SK-N-SH treated with all-trans-retinoic acid at 6 μM for 48 hours (cell line): ENCODE measurements around the gene LRBA.

Source experiments
- ATAC-seq: fragments of 200-7000 bp; cut with Tn5 transposase; 3 replicates; pipeline ENCODE4 v1.9.1; 2020; ENCODE audit warnings: mild to moderate bottlenecking, moderate library complexity
- ARNTL ChIP-seq: fragments of 450-650 bp; formaldehyde crosslinking; IDR thresholded peaks from 2 replicates; pipeline ENCODE4 v1.5.0; 2020; ENCODE audit warnings: low read depth, mild to moderate bottlenecking, moderate library complexity, borderline replicate concordance
- BACH2 ChIP-seq: fragments of 250-450 bp; sonication (Bioruptor Pico); IDR thresholded peaks from 2 replicates; pipeline ENCODE4 v1.9.0; 2021; ENCODE audit warnings: mild to moderate bottlenecking, borderline replicate concordance
- CREB5 ChIP-seq: fragments of 250-450 bp; sonication (Bioruptor Pico); IDR thresholded peaks from 2 replicates; pipeline ENCODE4 v1.5.1; 2020; ENCODE audit warnings: low read depth, mild to moderate bottlenecking, moderate library complexity
- CSDC2 ChIP-seq: fragments of 250-450 bp; sonication (Bioruptor Pico); IDR thresholded peaks from 2 replicates; pipeline ENCODE4 v1.5.0; 2020; ENCODE audit warnings: mild to moderate bottlenecking, moderate library complexity
- CSRNP3 ChIP-seq: fragments of 250-450 bp; sonication (Bioruptor Pico); IDR thresholded peaks from 2 replicates; pipeline ENCODE4 v1.5.1; 2021; ENCODE audit warnings: mild to moderate bottlenecking, moderate library complexity
- ESRRG ChIP-seq: fragments of 250-450 bp; sonication (Bioruptor Pico); IDR thresholded peaks from 2 replicates; pipeline ENCODE4 v1.6.1; 2021; ENCODE audit warnings: mild to moderate bottlenecking
- GLIS3 ChIP-seq: fragments of 250-450 bp; sonication (Bioruptor Pico); IDR thresholded peaks from 2 replicates; pipeline ENCODE4 v1.5.0; 2020; ENCODE audit warnings: mild to moderate bottlenecking, moderate library complexity
- ISL1 ChIP-seq: fragments of 250-450 bp; sonication (Bioruptor Pico); IDR thresholded peaks from 2 replicates; pipeline ENCODE4 v2.1.2; 2022; ENCODE audit warnings: mild to moderate bottlenecking, moderate library complexity
- OSR1 ChIP-seq: fragments of 250-450 bp; sonication (Bioruptor Pico); IDR thresholded peaks from 2 replicates; pipeline ENCODE4 v1.8.0; 2022; ENCODE audit warnings: moderate library complexity, mild to moderate bottlenecking, inconsistent platforms
- PATZ1 ChIP-seq: fragments of 250-450 bp; sonication (Bioruptor Pico); IDR thresholded peaks from 2 replicates; pipeline ENCODE4 v1.8.0; 2020; ENCODE audit warnings: mild to moderate bottlenecking, moderate library complexity, borderline replicate concordance
- POU6F1 ChIP-seq: fragments of 250-450 bp; sonication (Bioruptor Pico); IDR thresholded peaks from 2 replicates; pipeline ENCODE4 v1.8.0; 2021; ENCODE audit warnings: low read depth, mild to moderate bottlenecking, moderate library complexity, borderline replicate concordance
- PPARA ChIP-seq: fragments of 250-450 bp; sonication (Bioruptor Pico); IDR thresholded peaks from 2 replicates; pipeline ENCODE4 v1.5.0; 2020; ENCODE audit warnings: mild to moderate bottlenecking, borderline replicate concordance
- RARB ChIP-seq: fragments of 250-450 bp; sonication (Bioruptor Pico); IDR thresholded peaks from 2 replicates; pipeline ENCODE4 v1.8.0; 2021; ENCODE audit warnings: mild to moderate bottlenecking, moderate library complexity
- SNAI2 ChIP-seq: fragments of 250-450 bp; sonication (Bioruptor Pico); IDR thresholded peaks from 2 replicates; pipeline ENCODE4 v1.5.0; 2020; ENCODE audit warnings: mild to moderate bottlenecking, moderate library complexity
- TCF4 ChIP-seq: fragments of 250-450 bp; sonication (Bioruptor Pico); IDR thresholded peaks from 2 replicates; pipeline ENCODE4 v1.8.0; 2021; ENCODE audit warnings: mild to moderate bottlenecking, moderate library complexity, borderline replicate concordance
- TOX ChIP-seq: fragments of 250-450 bp; sonication (Bioruptor Pico); IDR thresholded peaks from 2 replicates; pipeline ENCODE4 v1.8.0; 2021; ENCODE audit warnings: mild to moderate bottlenecking, moderate library complexity, borderline replicate concordance
- TSHZ2 ChIP-seq: fragments of 250-450 bp; sonication (Bioruptor Pico); IDR thresholded peaks from 2 replicates; pipeline ENCODE4 v1.5.0; 2020; ENCODE audit warnings: mild to moderate bottlenecking, moderate library complexity
- ZC3H10 ChIP-seq: fragments of 250-450 bp; sonication (Bioruptor Pico); IDR thresholded peaks from 2 replicates; pipeline ENCODE4 v1.5.1; 2021; ENCODE audit warnings: mild to moderate bottlenecking, moderate library complexity
- ZFP30 ChIP-seq: fragments of 450-650 bp; formaldehyde crosslinking; IDR thresholded peaks from 2 replicates; pipeline ENCODE4 v1.5.0; 2022; ENCODE audit warnings: mild to moderate bottlenecking, moderate library complexity
- ZNF565 ChIP-seq: fragments of 450-650 bp; formaldehyde crosslinking; conservative IDR thresholded peaks from 2 replicates; pipeline ENCODE4 v1.5.0; 2020; ENCODE audit warnings: low read depth, mild to moderate bottlenecking, moderate library complexity
- ZNF70 ChIP-seq: fragments of 450-650 bp; formaldehyde crosslinking; IDR thresholded peaks from 2 replicates; pipeline ENCODE4 v1.5.0; 2020; ENCODE audit warnings: mild to moderate bottlenecking, moderate library complexity
- ZNF8 ChIP-seq: fragments of 450-650 bp; formaldehyde crosslinking; IDR thresholded peaks from 2 replicates; pipeline ENCODE4 v1.5.0; 2020; ENCODE audit warnings: mild to moderate bottlenecking, moderate library complexity

Gene LRBA

GRCh38 chr4:150976478-150977118, 38.5 kb downstream of the LRBA start:
- TF ChIP-seq BACH2 (CRISPR knock-in tag) (no peak), TCF4 (CRISPR knock-in tag) (no peak), CREB5 (no peak), PPARA (CRISPR knock-in tag) (no peak), CSRNP3 (CRISPR knock-in tag) (no peak), RARB (CRISPR knock-in tag) (no peak), TSHZ2 (CRISPR knock-in tag) (no peak), OSR1 (CRISPR knock-in tag) (no peak), ARNTL (CRISPR knock-in tag) (no peak), GLIS3 (CRISPR knock-in tag) (no peak), ZFP30 (CRISPR knock-in tag) (no peak), ZNF565 (CRISPR knock-in tag) (no peak), SNAI2 (no peak), CSDC2 (no peak), ISL1 (CRISPR knock-in tag) (no peak), TOX (no peak), ZNF8 (CRISPR knock-in tag) (no peak), ZC3H10 (no peak), ZNF70 (no peak), POU6F1 (CRISPR knock-in tag) (no peak)
- ATAC-seq, result peak; percentile 55

GRCh38 chr4:150974750-150975149, 40.3 kb downstream of the LRBA start:
- TF ChIP-seq CREB5, result no peak
- no peak for TF ChIP-seq ISL1 (CRISPR knock-in tag)
- TF ChIP-seq OSR1 (CRISPR knock-in tag), result no peak
- no peak for TF ChIP-seq ARNTL (CRISPR knock-in tag)
- no peak for TF ChIP-seq GLIS3 (CRISPR knock-in tag)
- TF ChIP-seq TOX, result no peak
- TF ChIP-seq ZNF70, result no peak
- no peak for TF ChIP-seq ZFP30 (CRISPR knock-in tag)
- no peak for TF ChIP-seq SNAI2
- TF ChIP-seq ZC3H10, result no peak
- TF ChIP-seq CSDC2, result no peak
- no peak for TF ChIP-seq RARB (CRISPR knock-in tag)
- no peak for TF ChIP-seq PATZ1
- no peak for TF ChIP-seq POU6F1 (CRISPR knock-in tag)
- TF ChIP-seq TCF4 (CRISPR knock-in tag), result no peak
- TF ChIP-seq ESRRG, result no peak
- no peak for ATAC-seq
